ENCODE results near the gene PIP5KL1.

The PIP5KL1 gene

GRCh38 chr9:127928676-127929624, 1.6 kb downstream of the PIP5KL1 start:
- no peak for DNase-seq

GRCh38 chr9:127927988-127928675, 2.4 kb downstream of the PIP5KL1 start:
- DNase-seq, result peak; percentile 24

- peak; percentile 93 for DNase-seq
Observed at GRCh38 chr9:127927201-127927987, 3.2 kb downstream of the PIP5KL1 start.

- peak; percentile 38 for DNase-seq
Observed at GRCh38 chr9:127926906-127927200, 3.7 kb downstream of the PIP5KL1 start.

GRCh38 chr9:127925959-127926905, 4.3 kb downstream of the PIP5KL1 start:
- DNase-seq, result no peak

GRCh38 chr9:127924736-127925444, 5.7 kb downstream of the PIP5KL1 start:
- DNase-seq, result no peak

GRCh38 chr9:127923771-127924170, 6.8 kb downstream of the PIP5KL1 start:
- DNase-seq, result no peak

- no peak for DNase-seq
Observed at GRCh38 chr9:127923046-127923445, 7.5 kb downstream of the PIP5KL1 start.

GRCh38 chr9:127921557-127922120, 8.9 kb downstream of the PIP5KL1 start:
- peak; percentile 82 for DNase-seq

GRCh38 chr9:127920794-127921193, 9.8 kb downstream of the PIP5KL1 start:
- no peak for DNase-seq

GRCh38 chr9:127919253-127919815, 11.2 kb downstream of the PIP5KL1 start:
- no peak for DNase-seq

GRCh38 chr9:127918183-127919107, 12.1 kb downstream of the PIP5KL1 start:
- no peak for DNase-seq

- no peak for DNase-seq
Observed at GRCh38 chr9:127917603-127918002, 13.0 kb downstream of the PIP5KL1 start.

GRCh38 chr9:127916720-127917581, 13.6 kb downstream of the PIP5KL1 start, which contains the start of gene ST6GALNAC4:
Gene ST6GALNAC4, minus strand, starts transcription at chr9:127917041. Its CDS starts 622 bp downstream, at chr9:127916419.
- peak; percentile 98 for DNase-seq

- peak; percentile 43 for DNase-seq
Observed at GRCh38 chr9:127915801-127916719, 14.5 kb downstream of the PIP5KL1 start.

GRCh38 chr9:127915325-127915752, 15.2 kb downstream of the PIP5KL1 start:
- no peak for DNase-seq

GRCh38 chr9:127913682-127914081, 16.9 kb downstream of the PIP5KL1 start:
- no peak for DNase-seq
